GM12878 (cell line): ENCODE data around the gene TMEM232. TPM values are rescaled to one million over a fixed set of nuclear protein-coding genes. Genes with fewer than 3 reads are reported as not detected.

ENCODE experiments used
- ASH2L ChIP-seq: fragments of 300-600, 200-600 bp; sonication (generic); IDR thresholded peaks from 2 replicates; pipeline ENCODE4 v1.6.1; 2017; ENCODE audit warnings: low read depth, mild to moderate bottlenecking, borderline replicate concordance
- BCL11A ChIP-seq: IDR thresholded peaks from 2 replicates; pipeline ENCODE4 v1.6.1; 2011; ENCODE audit warnings: low read depth, low read length
- CHD2 ChIP-seq: IDR thresholded peaks from 2 replicates; pipeline ENCODE4 v1.6.1; 2011; ENCODE audit warnings: low read depth, low read length, improper control_type of control experiment, borderline replicate concordance
- ETV6 ChIP-seq, 2 experiments: fragments of 450-650 bp in 1 of 2; IDR thresholded peaks in 1 of 2; conservative IDR thresholded peaks in 1 of 2; 2 replicates each; pipeline ENCODE4 v1.6.1; 2014; ENCODE audit warnings: antibody characterized with exemption in 1 of 2, borderline replicate concordance in 1 of 2, low read depth in 1 of 2, mild to moderate bottlenecking in 1 of 2, moderate library complexity in 1 of 2
- HCFC1 ChIP-seq: fragments of 150-350 bp; IDR thresholded peaks from 2 replicates; pipeline ENCODE4 v1.6.1; 2014; ENCODE audit warnings: low read length
- HDAC2 ChIP-seq: fragments of 200-600 bp; sonication (generic); IDR thresholded peaks from 2 replicates; pipeline ENCODE4 v1.6.1; 2017
- JUNB ChIP-seq: IDR thresholded peaks from 2 replicates; pipeline ENCODE4 v1.6.1; 2016; ENCODE audit warnings: antibody characterized with exemption, mild to moderate bottlenecking
- JUND ChIP-seq: IDR thresholded peaks from 2 replicates; pipeline ENCODE4 v1.6.1; 2012; ENCODE audit warnings: low read depth, mild to moderate bottlenecking, low read length, improper control_type of control experiment, moderate library complexity
- MYB ChIP-seq: fragments of 150-350 bp; IDR thresholded peaks from 2 replicates; pipeline ENCODE4 v1.6.1; 2014; ENCODE audit warnings: mild to moderate bottlenecking, low read depth, low read length, borderline replicate concordance
- NFXL1 ChIP-seq: fragments of 450-650 bp; IDR thresholded peaks from 2 replicates; pipeline ENCODE4 v1.6.1; 2017; ENCODE audit warnings: antibody characterized with exemption, mild to moderate bottlenecking, borderline replicate concordance
- NFYA ChIP-seq: IDR thresholded peaks from 2 replicates; pipeline ENCODE4 v1.6.1; 2011; ENCODE audit warnings: low read depth, mild to moderate bottlenecking, low read length, improper control_type of control experiment, borderline replicate concordance
- REST ChIP-seq: IDR thresholded peaks from 2 replicates; pipeline ENCODE4 v1.6.1; 2012; ENCODE audit warnings: mild to moderate bottlenecking, low read depth, low read length
- SMAD1 ChIP-seq: fragments of 450-650 bp; IDR thresholded peaks from 2 replicates; pipeline ENCODE4 v1.6.1; 2018; ENCODE audit warnings: mild to moderate bottlenecking, low read depth; ENCODE audit not compliant: partially characterized antibody
- TCF7 ChIP-seq: IDR thresholded peaks from 2 replicates; pipeline ENCODE4 v1.6.1; 2014; ENCODE audit warnings: antibody characterized with exemption, borderline replicate concordance
- YBX1 ChIP-seq: fragments of 450-650 bp; IDR thresholded peaks from 2 replicates; pipeline ENCODE4 v1.6.1; 2016; ENCODE audit warnings: antibody characterized with exemption
- ZNF274 ChIP-seq: IDR thresholded peaks from one replicate; pipeline ENCODE4 v1.8.0; 2011; ENCODE audit not compliant: insufficient read length, insufficient read depth
- ZNF384 ChIP-seq: IDR thresholded peaks from 2 replicates; pipeline ENCODE4 v1.6.1; 2012; ENCODE audit warnings: low read depth, mild to moderate bottlenecking, low read length, improper control_type of control experiment, borderline replicate concordance
- ZNF687 ChIP-seq: fragments of 450-650 bp; IDR thresholded peaks from 2 replicates; pipeline ENCODE4 v1.6.1; 2017; ENCODE audit warnings: mild to moderate bottlenecking, moderate library complexity
- polyA plus RNA-seq, 11 experiments: library from polyadenylated mRNA; depleted of rRNA in 4 of 11; unstranded in 6 of 11; stranded (reverse) in 5 of 11; fragments of >200 nt; fragmentation: Nextera tagmentation in 4 of 11; fragmentation: Illumina TruSeq in 1 of 11; extraction: Ambion mirVana in 4 of 11; extraction: Trizol in 1 of 11; gene quantifications; 1 replicate in 1 of 11; 2 replicates in 10 of 11; pipeline versions ENCODE4 v1.2.1 to v1.2.3, GENCODE V29; 2011 to 2016; ENCODE audit warnings: inconsistent platforms in 2 of 11, missing spikeins in 2 of 11, low read depth in 1 of 11
- total RNA-seq, 4 experiments: library from RNA; depleted of rRNA in 3 of 4; stranded (reverse); fragments of >200 nt in 3 of 4; fragmentation: Illumina TruSeq in 1 of 4; extraction: Trizol in 1 of 4; gene quantifications; 2 replicates each; pipeline versions ENCODE4 v1.2.1 to v1.2.3, GENCODE V29; 2013 to 2021
- TF ChIP-seq, protein P1 (sequence below): IDR thresholded peaks from 2 replicates; pipeline ENCODE4 v1.6.1; 2011; ENCODE audit warnings: low read depth, low read length, improper control_type of control experiment, borderline replicate concordance
- TF ChIP-seq, protein P2 (sequence below): fragments of 450-650 bp; IDR thresholded peaks from 2 replicates; pipeline ENCODE4 v1.6.1; 2016; ENCODE audit warnings: mild to moderate bottlenecking

Gene TMEM232
- total and polyA plus RNA-seq, 10 of the 15 experiments (the other 5 are each of a cell fraction or from before 2014, with no cell fraction given), result 0.29 to 1.3 (median 0.91) TPM

GRCh38 chr5:110751902-110752762 lies 25.7 kb upstream of the TMEM232 start (continued):
- TF ChIP-seq SMAD1 (peak; percentile 79), HCFC1 (no peak), ZNF274 (no peak), HDAC2 (no peak), CHD2 (peak; percentile 77; the same call in 1 of the 2 replicates), ASH2L (0 out of 2 replicates have a peak, but pooled peaks have one; percentile 58), JUNB (peak; percentile 93), REST (no peak), ETV6 (conservative IDR thresholded peaks at IDR 0.05 in 1 of 2, IDR thresholded peaks at IDR 0.05 in 1 of 2; ENCODE audit: borderline replicate concordance in 1 of 2, low read depth in 1 of 2) (0 out of 4 replicates have a peak, but pooled peaks of 1 of the 2 experiments have one; percentile 51), BCL11A (peak; percentile 92), JUND (peak; percentile 81; the same call in 1 of the 2 replicates), ZNF687 (no peak), NFXL1 (no peak), ZNF384 (no peak; the same call in 1 of the 2 replicates), NFYA (no peak), YBX1 (no peak), MYB (peak; percentile 94), TCF7 (peak; percentile 52; the same call in 1 of the 2 replicates)
- TF ChIP-seq, protein P1, sequence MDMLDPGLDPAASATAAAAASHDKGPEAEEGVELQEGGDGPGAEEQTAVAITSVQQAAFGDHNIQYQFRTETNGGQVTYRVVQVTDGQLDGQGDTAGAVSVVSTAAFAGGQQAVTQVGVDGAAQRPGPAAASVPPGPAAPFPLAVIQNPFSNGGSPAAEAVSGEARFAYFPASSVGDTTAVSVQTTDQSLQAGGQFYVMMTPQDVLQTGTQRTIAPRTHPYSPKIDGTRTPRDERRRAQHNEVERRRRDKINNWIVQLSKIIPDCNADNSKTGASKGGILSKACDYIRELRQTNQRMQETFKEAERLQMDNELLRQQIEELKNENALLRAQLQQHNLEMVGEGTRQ, result no peak
- TF ChIP-seq, protein P2, sequence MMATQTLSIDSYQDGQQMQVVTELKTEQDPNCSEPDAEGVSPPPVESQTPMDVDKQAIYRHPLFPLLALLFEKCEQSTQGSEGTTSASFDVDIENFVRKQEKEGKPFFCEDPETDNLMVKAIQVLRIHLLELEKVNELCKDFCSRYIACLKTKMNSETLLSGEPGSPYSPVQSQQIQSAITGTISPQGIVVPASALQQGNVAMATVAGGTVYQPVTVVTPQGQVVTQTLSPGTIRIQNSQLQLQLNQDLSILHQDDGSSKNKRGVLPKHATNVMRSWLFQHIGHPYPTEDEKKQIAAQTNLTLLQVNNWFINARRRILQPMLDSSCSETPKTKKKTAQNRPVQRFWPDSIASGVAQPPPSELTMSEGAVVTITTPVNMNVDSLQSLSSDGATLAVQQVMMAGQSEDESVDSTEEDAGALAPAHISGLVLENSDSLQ, result peak; percentile 61; the same call in 1 of the 2 replicates
